ENCODE results near the gene ARHGAP23. TPM values are rescaled to one million over a fixed set of nuclear protein-coding genes. Genes with fewer than 3 reads are reported as not detected.
A peak's percentile ranks its signal among the peaks of the same experiment; 100 is the strongest.

Gene ARHGAP23
- total RNA-seq, 2 donors from 2014 or later: 27.3 to 204 TPM

DNA sequence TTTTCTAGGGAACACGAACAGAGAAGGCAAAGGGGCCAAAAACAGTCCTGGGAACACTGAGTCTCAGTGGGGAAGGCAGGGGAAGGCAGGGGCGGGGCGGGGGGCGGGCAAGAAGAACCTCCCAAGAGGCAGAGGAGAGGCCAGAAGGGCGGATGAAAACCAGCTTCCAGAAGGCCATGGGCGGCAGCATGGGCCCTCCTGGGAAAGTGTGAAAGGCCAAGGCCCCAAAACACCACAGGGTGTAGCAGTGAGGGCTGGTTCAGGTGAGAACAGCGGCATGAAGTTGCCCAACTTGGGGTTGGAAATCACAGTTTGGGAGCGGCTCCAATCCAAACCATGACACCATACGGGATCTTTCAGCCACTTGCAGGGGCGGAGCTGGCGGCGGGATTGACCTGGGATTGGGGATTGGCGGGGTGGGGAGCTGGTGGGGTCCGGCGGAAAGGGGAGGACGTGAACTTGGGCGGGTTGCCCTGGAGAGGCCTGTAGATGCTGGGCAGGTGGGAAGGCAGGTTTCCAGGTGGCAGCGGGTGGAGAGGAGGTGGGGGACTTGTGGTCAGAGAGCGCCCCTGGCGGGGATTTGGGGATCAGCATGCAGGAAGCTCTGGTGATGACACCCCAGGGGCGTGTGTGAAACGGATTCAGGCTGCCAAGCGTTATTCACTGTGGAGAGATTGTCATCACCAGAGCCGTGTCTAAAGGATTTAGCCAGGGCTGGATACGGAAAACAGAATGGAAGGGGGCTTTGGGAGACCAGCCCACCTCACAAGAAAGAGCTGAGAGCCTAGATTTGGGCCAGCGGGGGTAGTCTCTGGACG, 80.9 kb downstream of the ARHGAP23 start:
- Histone ChIP-seq H3K36me3 (no peaks in the 10 kb centered on the region), H3K9me3 (no peaks in the 10 kb centered on the region), H3K27ac (no peak overlapping the region), H3K4me1 (replicated peaks) (no peaks in the 10 kb centered on the region), H3K4me3 (no peak overlapping the region), H3K27me3 (replicated peaks; ENCODE audit: insufficient read depth) (no peaks in the 10 kb centered on the region)
- 49% methylated on average over 26 of the region's 27 CpGs for WGBS
- intact Hi-C loops (cut with DNase I): no loop called here
- peak; percentile 59 for DNase-seq (ENCODE audit: low spot score)
- TF ChIP-seq CTCF (IDR thresholded peaks at IDR 0.05): peak in 3 of 4 experiments; percentile 35 to 63 (median 37)
- TF ChIP-seq POLR2A (IDR thresholded peaks at IDR 0.05): no peak
- no peak for TF ChIP-seq POLR2AphosphoS5 (IDR thresholded peaks at IDR 0.05)

- TF ChIP-seq POLR2AphosphoS5 (IDR thresholded peaks at IDR 0.05): no peak
- no peak for TF ChIP-seq CTCF (IDR thresholded peaks at IDR 0.05)
- TF ChIP-seq POLR2A (IDR thresholded peaks at IDR 0.05): no peak
- DNase-seq (ENCODE audit: low spot score): no peak
- intact Hi-C loops (cut with DNase I): no loop called here
- no peak overlapping the region for H3K4me3 ChIP-seq
- no peaks in the 10 kb centered on the region for H3K9me3 ChIP-seq
- H3K27ac ChIP-seq: no peak overlapping the region
- WGBS: 10% methylated on average over 40 of the region's 80 CpGs
- no peaks in the 10 kb centered on the region for H3K4me1 ChIP-seq (replicated peaks)
- H3K27me3 ChIP-seq (replicated peaks; ENCODE audit: insufficient read depth): no peaks in the 10 kb centered on the region
- H3K36me3 ChIP-seq: no peaks in the 10 kb centered on the region
These were observed 81.6 kb downstream of the ARHGAP23 start for GRCh38 chr17:38509772-38510420.

DNA sequence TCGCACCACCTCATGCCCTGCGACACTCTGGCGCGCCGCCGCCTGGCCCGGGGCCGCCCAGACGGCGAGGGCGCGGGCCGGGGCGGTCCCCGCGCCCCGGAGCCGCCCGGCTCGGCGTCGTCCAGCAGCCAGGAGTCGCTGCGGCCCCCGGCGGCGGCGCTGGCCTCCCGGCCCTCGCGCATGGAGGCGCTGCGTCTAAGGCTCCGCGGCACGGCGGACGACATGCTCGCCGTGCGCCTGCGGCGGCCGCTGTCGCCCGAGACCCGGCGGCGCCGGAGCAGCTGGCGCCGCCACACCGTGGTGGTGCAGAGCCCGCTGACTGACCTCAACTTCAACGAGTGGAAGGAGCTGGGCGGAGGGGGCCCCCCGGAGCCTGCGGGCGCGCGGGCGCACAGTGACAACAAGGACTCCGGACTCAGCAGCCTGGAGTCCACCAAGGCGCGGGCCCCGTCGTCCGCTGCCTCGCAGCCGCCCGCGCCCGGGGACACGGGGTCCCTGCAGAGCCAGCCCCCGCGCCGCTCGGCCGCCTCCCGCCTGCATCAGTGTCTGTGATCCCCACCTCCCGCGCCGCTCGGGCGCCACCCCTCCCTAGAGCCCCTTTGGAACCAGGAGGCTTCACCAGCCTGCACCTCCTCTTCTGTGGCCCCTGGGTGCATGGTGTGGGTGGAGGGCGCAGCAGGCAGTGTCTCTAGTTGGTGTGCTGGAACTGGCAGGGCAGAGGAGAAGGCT, 82.3 kb downstream of the ARHGAP23 start:
- intact Hi-C loops (cut with DNase I): no loop called here
- DNase-seq (ENCODE audit: low spot score): no peak
- TF ChIP-seq POLR2AphosphoS5 (IDR thresholded peaks at IDR 0.05) (no peak), CTCF (IDR thresholded peaks at IDR 0.05) (peak in 1 of 4 experiments; percentile 22), POLR2A (IDR thresholded peaks at IDR 0.05) (no peak)
- H3K4me3 ChIP-seq: no peak overlapping the region
- no peaks in the 10 kb centered on the region for H3K36me3 ChIP-seq
- H3K27me3 ChIP-seq (replicated peaks; ENCODE audit: insufficient read depth): no peaks in the 10 kb centered on the region
- 30% methylated on average over 42 of the region's 86 CpGs for WGBS
- no peaks in the 10 kb centered on the region for H3K9me3 ChIP-seq
- H3K27ac ChIP-seq: no peak overlapping the region
- H3K4me1 ChIP-seq (replicated peaks): no peaks in the 10 kb centered on the region

DNA sequence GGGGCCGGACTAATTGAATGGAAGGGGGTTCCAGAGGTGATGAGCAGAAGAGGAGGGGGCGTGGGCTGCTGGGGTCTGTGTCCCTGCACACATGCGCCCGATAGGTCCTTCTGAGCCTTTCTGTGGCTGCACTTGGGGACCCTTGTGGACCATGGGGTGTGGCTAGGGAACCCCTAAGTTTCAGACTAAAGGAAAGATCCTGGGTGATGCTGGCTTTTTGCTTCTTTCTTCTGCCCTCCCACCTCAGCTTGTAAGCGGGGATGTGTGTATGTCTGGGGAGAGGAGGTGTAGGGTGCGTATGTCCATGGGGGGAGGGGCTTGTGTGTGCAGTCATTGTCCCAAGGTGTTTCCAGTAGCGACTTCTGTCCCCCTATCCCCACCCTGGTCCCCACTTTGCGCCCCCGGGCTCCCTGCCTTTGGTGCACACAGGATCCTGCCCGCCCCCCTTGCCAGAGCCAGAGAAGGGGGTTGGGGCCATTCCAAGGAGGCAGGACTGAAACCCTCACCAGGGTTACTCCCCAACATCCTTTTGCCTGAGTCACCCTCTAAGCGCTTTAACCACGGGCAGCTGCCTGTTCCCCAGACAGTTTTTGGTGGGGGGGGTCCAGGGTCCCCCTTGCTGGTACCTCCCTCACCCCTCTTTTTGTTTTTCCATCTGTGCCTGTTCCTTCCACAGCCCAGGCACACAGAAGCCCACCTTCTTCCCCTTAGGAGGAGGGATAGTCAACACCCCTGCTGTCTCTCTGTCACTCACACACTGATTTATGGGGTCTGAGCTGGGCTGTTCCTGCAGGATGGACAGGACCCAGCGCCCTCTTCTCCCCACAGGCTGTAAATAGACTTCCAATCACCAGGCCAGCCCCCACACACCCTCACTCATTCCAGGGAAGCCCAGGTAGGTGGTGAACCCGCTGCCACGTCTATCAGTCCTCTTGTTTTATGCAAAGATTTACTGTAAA, 83.2 kb downstream of the ARHGAP23 start:
- Histone ChIP-seq H3K9me3 (no peaks in the 10 kb centered on the region), H3K27ac (no peak overlapping the region), H3K27me3 (replicated peaks; ENCODE audit: insufficient read depth) (no peaks in the 10 kb centered on the region), H3K36me3 (no peaks in the 10 kb centered on the region), H3K4me1 (replicated peaks) (no peaks in the 10 kb centered on the region), H3K4me3 (no peak overlapping the region)
- intact Hi-C loops (cut with DNase I): no loop called here
- WGBS: 67% methylated on average over 15 of the region's 15 CpGs
- TF ChIP-seq CTCF (IDR thresholded peaks at IDR 0.05): no peak
- TF ChIP-seq POLR2AphosphoS5 (IDR thresholded peaks at IDR 0.05): no peak
- no peak for TF ChIP-seq POLR2A (IDR thresholded peaks at IDR 0.05)
- DNase-seq (ENCODE audit: low spot score): no peak

All from prostate gland (tissue), 2 donors.